ENCODE results near the gene PITX1.

PITX1 gene

GRCh38 chr5:135067587-135067986 is 33.6 kb upstream of the PITX1 start:
- H3K36me3 ChIP-seq (replicated peaks; ENCODE audit: insufficient read depth, low read length): no peaks in the 10 kb centered on the region
- H3K4me1 ChIP-seq (ENCODE audit: low read length): peaks cover 3% of the 10 kb centered on the region
- no peak overlapping the region for H2AFZ ChIP-seq (ENCODE audit: low read length)
- H3F3A ChIP-seq (ENCODE audit: insufficient read depth, low read length): no peaks in the 10 kb centered on the region
- no peaks in the 10 kb centered on the region for H3K9me2 ChIP-seq (replicated peaks; ENCODE audit: insufficient read depth, low read length)
- H3K27me3 ChIP-seq (replicated peaks; ENCODE audit: insufficient read depth, low read length): no peaks in the 10 kb centered on the region
- H3K27ac ChIP-seq (ENCODE audit: low read length): no peak overlapping the region
- H3K4me2 ChIP-seq (ENCODE audit: low read depth, low read length): no peak overlapping the region
- TF ChIP-seq EZH2 (optimal IDR thresholded peaks at IDR 0.05; ENCODE audit: low read depth, low read length) (no peak), CTCF (IDR thresholded peaks at IDR 0.05; ENCODE audit: low read length) (no peak), EZH2phosphoT487 (IDR thresholded peaks at IDR 0.05; ENCODE audit: low read length) (no peak)
- no peaks in the 10 kb centered on the region for H3K79me2 ChIP-seq (ENCODE audit: low read length)
- no peaks in the 10 kb centered on the region for H3K9me3 ChIP-seq (replicated peaks; ENCODE audit: insufficient read depth, low read length)
- DNase-seq: no peak
- H4K20me1 ChIP-seq (ENCODE audit: insufficient read depth, low read length): no peaks in the 10 kb centered on the region
- H3K4me3 ChIP-seq (ENCODE audit: low read length): no peak overlapping the region
- H3K9ac ChIP-seq (ENCODE audit: low read length): no peak overlapping the region

DNA sequence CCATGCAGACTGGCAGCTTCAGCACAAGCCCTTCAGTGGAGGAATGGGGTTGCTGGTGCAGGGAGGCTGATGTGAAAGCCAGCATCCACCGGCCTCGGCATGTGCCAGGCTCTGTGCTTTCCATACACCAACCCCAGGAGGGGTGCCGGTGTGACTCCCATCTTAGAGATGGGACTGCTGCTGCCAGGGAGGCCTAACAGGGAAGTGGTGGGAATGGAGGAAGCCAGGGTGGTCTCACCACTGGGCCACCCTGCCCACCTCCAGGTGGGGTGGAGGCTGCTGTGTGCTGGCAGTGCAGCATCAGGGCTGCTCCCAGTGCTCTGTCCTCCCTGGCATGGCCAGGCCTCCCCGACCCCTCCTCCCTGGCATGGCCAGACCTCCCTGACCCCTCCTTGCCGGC is 32.8 kb upstream of the PITX1 start:
- H3K27ac ChIP-seq (ENCODE audit: low read length): no peak overlapping the region
- no peak overlapping the region for H3K4me3 ChIP-seq (ENCODE audit: low read length)
- no peak overlapping the region for H2AFZ ChIP-seq (ENCODE audit: low read length)
- H3K9ac ChIP-seq (ENCODE audit: low read length): no peak overlapping the region
- no peak overlapping the region for H3K4me2 ChIP-seq (ENCODE audit: low read depth, low read length)
- H4K20me1 ChIP-seq (ENCODE audit: insufficient read depth, low read length): no peaks in the 10 kb centered on the region
- TF ChIP-seq CTCF (IDR thresholded peaks at IDR 0.05; ENCODE audit: low read length) (no peak), EZH2phosphoT487 (IDR thresholded peaks at IDR 0.05; ENCODE audit: low read length) (no peak)
- no peaks in the 10 kb centered on the region for H3K9me3 ChIP-seq (replicated peaks; ENCODE audit: insufficient read depth, low read length)
- no peaks in the 10 kb centered on the region for H3K27me3 ChIP-seq (replicated peaks; ENCODE audit: insufficient read depth, low read length)
- H3K79me2 ChIP-seq (ENCODE audit: low read length): no peaks in the 10 kb centered on the region
- H3K4me1 ChIP-seq (ENCODE audit: low read length): no peaks in the 10 kb centered on the region
- no peak for DNase-seq
- no peaks in the 10 kb centered on the region for H3K9me2 ChIP-seq (replicated peaks; ENCODE audit: insufficient read depth, low read length)
- no peaks in the 10 kb centered on the region for H3K36me3 ChIP-seq (replicated peaks; ENCODE audit: insufficient read depth, low read length)
- no peaks in the 10 kb centered on the region for H3F3A ChIP-seq (ENCODE audit: insufficient read depth, low read length)

- H3K36me3 ChIP-seq (replicated peaks; ENCODE audit: insufficient read depth, low read length): no peaks in the 10 kb centered on the region
- DNase-seq: no peak
- H3K27ac ChIP-seq (ENCODE audit: low read length): no peak overlapping the region
- no peaks in the 10 kb centered on the region for H3K4me1 ChIP-seq (ENCODE audit: low read length)
- no peaks in the 10 kb centered on the region for H4K20me1 ChIP-seq (ENCODE audit: insufficient read depth, low read length)
- H3K9ac ChIP-seq (ENCODE audit: low read length): no peak overlapping the region
- H3K9me3 ChIP-seq (replicated peaks; ENCODE audit: insufficient read depth, low read length): no peaks in the 10 kb centered on the region
- H3K4me2 ChIP-seq (ENCODE audit: low read depth, low read length): no peak overlapping the region
- TF ChIP-seq CTCF (IDR thresholded peaks at IDR 0.05; ENCODE audit: low read length) (no peak), EZH2phosphoT487 (IDR thresholded peaks at IDR 0.05; ENCODE audit: low read length) (no peak), EZH2 (optimal IDR thresholded peaks at IDR 0.05; ENCODE audit: low read depth, low read length) (no peak)
- H3K27me3 ChIP-seq (replicated peaks; ENCODE audit: insufficient read depth, low read length): no peaks in the 10 kb centered on the region
- no peaks in the 10 kb centered on the region for H3K9me2 ChIP-seq (replicated peaks; ENCODE audit: insufficient read depth, low read length)
- no peaks in the 10 kb centered on the region for H3K79me2 ChIP-seq (ENCODE audit: low read length)
- no peaks in the 10 kb centered on the region for H3F3A ChIP-seq (ENCODE audit: insufficient read depth, low read length)
- H2AFZ ChIP-seq (ENCODE audit: low read length): no peak overlapping the region
- no peak overlapping the region for H3K4me3 ChIP-seq (ENCODE audit: low read length)
Observed at GRCh38 chr5:135065306-135066265, 31.6 kb upstream of the PITX1 start.

Data from MM.1S (cell line).